HEK293 (cell line): ENCODE results near the gene HPF1.

ENCODE experiments used
- GLI4 ChIP-seq: fragments of 450-650 bp; formaldehyde crosslinking; IDR thresholded peaks from 2 replicates; pipeline ENCODE4 v1.5.1; 2016; ENCODE audit warnings: missing biosample characterization, missing genetic modification characterization
- IKZF3 ChIP-seq: fragments of 450-650 bp; IDR thresholded peaks from 2 replicates; pipeline ENCODE4 v1.5.0; 2018; ENCODE audit warnings: missing biosample characterization, mild to moderate bottlenecking, missing genetic modification characterization, moderate library complexity
- MYNN ChIP-seq: fragments of 450-650 bp; formaldehyde crosslinking; IDR thresholded peaks from 2 replicates; pipeline ENCODE4 v1.5.1; 2016; ENCODE audit warnings: missing biosample characterization, missing genetic modification characterization, borderline replicate concordance
- YY1 ChIP-seq: fragments of 450-650 bp; formaldehyde crosslinking; IDR thresholded peaks from 2 replicates; pipeline ENCODE4 v1.5.1; 2018; ENCODE audit warnings: missing biosample characterization, missing genetic modification characterization
- ZNF18 ChIP-seq: fragments of 450-650 bp; formaldehyde crosslinking; IDR thresholded peaks from 2 replicates; pipeline ENCODE4 v1.5.1; 2016; ENCODE audit warnings: missing biosample characterization, missing genetic modification characterization
- ZNF239 ChIP-seq: fragments of 450-650 bp; formaldehyde crosslinking; IDR thresholded peaks from 2 replicates; pipeline ENCODE4 v1.5.1; 2016; ENCODE audit warnings: missing biosample characterization, missing genetic modification characterization
- ZNF423 ChIP-seq: fragments of 450-650 bp; formaldehyde crosslinking; IDR thresholded peaks from 2 replicates; pipeline ENCODE4 v1.5.1; 2016; ENCODE audit warnings: missing biosample characterization, missing genetic modification characterization
- ZNF449 ChIP-seq: fragments of 450-650 bp; formaldehyde crosslinking; IDR thresholded peaks from 2 replicates; pipeline ENCODE4 v1.5.1; 2017; ENCODE audit warnings: missing biosample characterization, mild to moderate bottlenecking, missing genetic modification characterization, moderate library complexity
- ZNF514 ChIP-seq: fragments of 450-650 bp; formaldehyde crosslinking; IDR thresholded peaks from 2 replicates; pipeline ENCODE4 v1.5.1; 2016; ENCODE audit warnings: missing biosample characterization, missing genetic modification characterization
- ZNF704 ChIP-seq: fragments of 450-650 bp; formaldehyde crosslinking; IDR thresholded peaks from 2 replicates; pipeline ENCODE4 v1.5.1; 2016; ENCODE audit warnings: missing biosample characterization, missing genetic modification characterization
- ZNF777 ChIP-seq: fragments of 450-650 bp; formaldehyde crosslinking; IDR thresholded peaks from 2 replicates; pipeline ENCODE4 v1.5.1; 2017; ENCODE audit warnings: missing biosample characterization, missing genetic modification characterization, borderline replicate concordance
- ZSCAN30 ChIP-seq: fragments of 450-650 bp; IDR thresholded peaks from 2 replicates; pipeline ENCODE4 v1.5.1; 2018; ENCODE audit warnings: missing biosample characterization, mild to moderate bottlenecking, missing genetic modification characterization, moderate library complexity
- TF ChIP-seq, protein P1 (sequence below): fragments of 450-650 bp; formaldehyde crosslinking; IDR thresholded peaks from 2 replicates; pipeline ENCODE4 v1.5.1; 2016; ENCODE audit warnings: missing biosample characterization, missing genetic modification characterization

GRCh38 chr4:169799260-169799659, 41.5 kb upstream of the HPF1 start:
- TF ChIP-seq ZSCAN30 (tag by site-specific recombination) (no peak), MYNN (tag by site-specific recombination) (no peak), ZNF239 (no peak), IKZF3 (no peak), YY1 (tag by site-specific recombination) (no peak), ZNF18 (tag by site-specific recombination) (no peak), ZNF777 (no peak), GLI4 (tag by site-specific recombination) (no peak), ZNF704 (tag by site-specific recombination) (no peak), ZNF423 (no peak), ZNF449 (no peak), ZNF514 (tag by site-specific recombination) (no peak)
- TF ChIP-seq, protein P1, sequence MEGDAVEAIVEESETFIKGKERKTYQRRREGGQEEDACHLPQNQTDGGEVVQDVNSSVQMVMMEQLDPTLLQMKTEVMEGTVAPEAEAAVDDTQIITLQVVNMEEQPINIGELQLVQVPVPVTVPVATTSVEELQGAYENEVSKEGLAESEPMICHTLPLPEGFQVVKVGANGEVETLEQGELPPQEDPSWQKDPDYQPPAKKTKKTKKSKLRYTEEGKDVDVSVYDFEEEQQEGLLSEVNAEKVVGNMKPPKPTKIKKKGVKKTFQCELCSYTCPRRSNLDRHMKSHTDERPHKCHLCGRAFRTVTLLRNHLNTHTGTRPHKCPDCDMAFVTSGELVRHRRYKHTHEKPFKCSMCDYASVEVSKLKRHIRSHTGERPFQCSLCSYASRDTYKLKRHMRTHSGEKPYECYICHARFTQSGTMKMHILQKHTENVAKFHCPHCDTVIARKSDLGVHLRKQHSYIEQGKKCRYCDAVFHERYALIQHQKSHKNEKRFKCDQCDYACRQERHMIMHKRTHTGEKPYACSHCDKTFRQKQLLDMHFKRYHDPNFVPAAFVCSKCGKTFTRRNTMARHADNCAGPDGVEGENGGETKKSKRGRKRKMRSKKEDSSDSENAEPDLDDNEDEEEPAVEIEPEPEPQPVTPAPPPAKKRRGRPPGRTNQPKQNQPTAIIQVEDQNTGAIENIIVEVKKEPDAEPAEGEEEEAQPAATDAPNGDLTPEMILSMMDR (tag by site-specific recombination): no peak
